Stomach (tissue), 4 donors: ENCODE data around the gene ITPR1.

Experiments used
- CTCF ChIP-seq, 7 experiments: fragments of 450-650 bp in 4 of 7; fragments of 200-600 bp in 3 of 7; sonication (generic) in 3 of 7; IDR thresholded peaks; one replicate each; pipeline ENCODE4 v1.5.1; 2016 to 2019; ENCODE audit warnings: antibody characterized with exemption in 7 of 7, control low read depth in 2 of 7, mild to moderate bottlenecking in 1 of 7
- POLR2A ChIP-seq, 4 donors: fragments of 450-650 bp; IDR thresholded peaks; one replicate each; pipeline ENCODE4 v1.6.1; 2016; ENCODE audit warnings: antibody characterized with exemption in 4 of 4, control low read depth in 2 of 4, mild to moderate bottlenecking in 1 of 4, moderate library complexity in 1 of 4

DNA sequence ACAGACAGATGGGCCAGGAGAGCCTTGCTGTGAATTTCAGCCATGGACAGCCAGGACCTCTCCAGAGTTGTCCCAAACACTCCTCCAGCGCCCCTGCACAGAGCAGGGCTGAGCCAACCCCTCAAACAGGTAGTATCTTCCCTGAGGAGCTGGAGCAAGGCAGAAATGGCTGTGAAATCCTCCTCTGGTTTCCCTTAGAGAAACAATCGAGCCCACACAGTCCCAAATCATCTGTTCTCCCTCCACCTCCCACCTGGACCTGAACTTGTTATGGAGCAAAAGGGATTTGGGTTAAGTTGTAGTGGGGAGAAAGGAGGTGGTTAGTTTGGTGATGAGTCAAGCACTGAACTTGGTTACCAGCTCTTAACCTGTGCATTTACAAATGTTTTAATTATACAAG is 280.4 kb downstream of the ITPR1 start:
- no peak for TF ChIP-seq POLR2A (IDR thresholded peaks at IDR 0.05)
- no peak for TF ChIP-seq CTCF (IDR thresholded peaks at IDR 0.05)
